NK-92 (cell line): Measurements from ENCODE around the gene JMJD4.
"Not testable (repeated sequence)": the region's sequence is repeated elsewhere in the genome, so short reads cannot be mapped to it uniquely, and the experiment has no call there.

Experiments
- DNase-seq: peaks from one replicate; lab custom pipeline; 2025; ENCODE audit not compliant: unreplicated experiment; lab: John Stamatoyannopoulos, UW

Gene JMJD4

DNA sequence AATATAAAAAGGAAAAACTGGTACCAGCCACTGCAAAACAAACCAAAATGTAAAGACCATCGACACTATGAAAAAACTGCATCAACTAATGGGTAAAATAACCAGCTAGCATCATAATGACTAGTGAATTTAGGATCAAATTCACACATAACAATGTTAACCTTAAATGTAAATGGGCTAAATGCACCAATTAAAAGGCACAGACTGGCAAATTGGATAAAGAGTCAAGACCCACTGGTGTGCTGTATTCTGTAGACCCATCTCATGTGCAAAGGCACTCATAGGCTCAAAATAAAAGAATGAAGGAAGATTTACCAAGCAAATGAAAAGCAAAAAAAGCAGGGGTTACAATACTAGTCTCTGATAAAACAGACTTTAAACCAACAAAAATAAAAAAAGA lies 33.5 kb downstream of the JMJD4 start:
- DNase-seq, result not testable (repeated sequence)

DNA sequence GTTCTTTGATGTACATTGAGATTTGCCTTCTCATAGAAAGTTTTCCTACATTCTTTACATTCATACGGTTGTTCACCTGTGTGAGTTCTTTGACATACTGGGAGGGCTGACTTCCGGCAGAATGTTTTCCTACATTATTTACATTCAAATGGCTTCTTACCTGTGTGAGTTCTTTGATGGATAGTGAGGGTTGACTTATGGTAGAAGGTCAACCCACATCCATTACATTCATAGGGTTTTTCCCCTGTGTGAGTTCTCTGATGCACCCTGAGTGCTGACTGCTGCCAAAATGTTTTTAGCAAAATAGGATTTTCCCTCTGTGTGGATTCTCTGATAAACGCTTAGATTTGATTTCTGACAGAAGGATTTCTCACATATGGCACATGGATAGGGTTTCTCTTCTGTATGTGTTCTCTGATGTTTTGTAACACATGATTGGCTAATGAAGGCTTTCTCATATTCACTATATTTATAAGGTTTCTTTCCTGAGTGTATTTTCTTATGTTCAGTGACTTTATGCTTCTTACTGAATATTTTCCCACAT lies 37.7 kb downstream of the JMJD4 start:
- no peak for DNase-seq

DNA sequence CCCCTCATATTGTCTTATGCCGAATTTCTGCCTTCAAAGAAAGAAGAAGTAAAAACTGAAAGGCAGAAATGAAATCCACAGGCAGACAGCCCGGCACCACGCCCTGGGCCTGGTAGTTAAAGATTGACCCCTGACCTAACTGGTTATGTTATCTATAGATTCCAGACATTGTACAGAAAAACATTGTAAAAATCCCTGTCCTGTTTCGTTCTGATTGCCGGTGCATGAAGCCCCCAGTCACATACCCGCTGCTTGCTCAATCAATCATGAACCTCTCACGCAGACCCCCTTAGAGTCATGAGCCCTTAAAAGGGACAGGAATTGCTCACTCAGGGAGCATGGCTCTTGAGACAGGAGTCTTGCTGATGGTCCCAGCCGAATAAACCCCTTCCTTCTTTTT lies 49.3 kb downstream of the JMJD4 start:
- DNase-seq, result no peak
